HL-60 (cell line): ENCODE measurements around the gene GOSR2.

Experiments used
- GABPA ChIP-seq: IDR thresholded peaks from 2 replicates; pipeline ENCODE4 v1.6.1; 2012; ENCODE audit warnings: low read depth
- POLR2AphosphoS5 ChIP-seq: IDR thresholded peaks from 2 replicates; pipeline ENCODE4 v1.6.1; 2012; ENCODE audit warnings: low read depth
- SPI1 ChIP-seq: IDR thresholded peaks from 2 replicates; pipeline ENCODE4 v1.6.1; 2012; ENCODE audit warnings: low read depth, mild to moderate bottlenecking, borderline replicate concordance
- TF ChIP-seq, protein P1 (sequence below): IDR thresholded peaks from one replicate; pipeline ENCODE4 v1.5.1; 2011; ENCODE audit warnings: low read length, control low read depth, inconsistent platforms; ENCODE audit not compliant: insufficient read depth

DNA sequence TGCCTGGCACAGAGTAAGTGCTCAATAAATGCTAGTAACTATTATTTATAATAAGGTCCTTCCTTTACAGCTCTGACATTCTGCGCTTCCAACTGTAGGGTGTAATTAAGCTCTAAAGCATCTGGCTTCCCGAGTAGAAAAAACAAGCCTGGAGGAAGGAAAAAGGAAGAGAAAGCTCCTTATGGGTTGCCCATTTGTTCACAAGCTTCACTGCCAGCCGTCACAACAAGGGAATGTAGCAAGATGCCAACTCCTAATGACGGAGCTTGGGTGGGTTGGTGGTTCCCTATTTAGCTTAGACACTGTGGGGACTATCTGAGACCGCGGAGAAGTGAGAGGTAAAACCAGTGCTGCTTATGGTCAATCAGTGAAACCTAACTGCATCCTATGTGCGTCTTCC lies 63.4 kb downstream of the GOSR2 start:
- TF ChIP-seq GABPA: no peak
- TF ChIP-seq, protein P1, sequence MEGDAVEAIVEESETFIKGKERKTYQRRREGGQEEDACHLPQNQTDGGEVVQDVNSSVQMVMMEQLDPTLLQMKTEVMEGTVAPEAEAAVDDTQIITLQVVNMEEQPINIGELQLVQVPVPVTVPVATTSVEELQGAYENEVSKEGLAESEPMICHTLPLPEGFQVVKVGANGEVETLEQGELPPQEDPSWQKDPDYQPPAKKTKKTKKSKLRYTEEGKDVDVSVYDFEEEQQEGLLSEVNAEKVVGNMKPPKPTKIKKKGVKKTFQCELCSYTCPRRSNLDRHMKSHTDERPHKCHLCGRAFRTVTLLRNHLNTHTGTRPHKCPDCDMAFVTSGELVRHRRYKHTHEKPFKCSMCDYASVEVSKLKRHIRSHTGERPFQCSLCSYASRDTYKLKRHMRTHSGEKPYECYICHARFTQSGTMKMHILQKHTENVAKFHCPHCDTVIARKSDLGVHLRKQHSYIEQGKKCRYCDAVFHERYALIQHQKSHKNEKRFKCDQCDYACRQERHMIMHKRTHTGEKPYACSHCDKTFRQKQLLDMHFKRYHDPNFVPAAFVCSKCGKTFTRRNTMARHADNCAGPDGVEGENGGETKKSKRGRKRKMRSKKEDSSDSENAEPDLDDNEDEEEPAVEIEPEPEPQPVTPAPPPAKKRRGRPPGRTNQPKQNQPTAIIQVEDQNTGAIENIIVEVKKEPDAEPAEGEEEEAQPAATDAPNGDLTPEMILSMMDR: no peak
- TF ChIP-seq SPI1: no peak
- TF ChIP-seq POLR2AphosphoS5: no peak
